IPS-20b (cell line): ENCODE data around the gene LCP2.

ENCODE experiments used
- H3K27ac ChIP-seq: one replicate; pipeline ENCODE4 v1.5.1; 2013; ENCODE audit warnings: low read length
- H3K27me3 ChIP-seq: 2 replicates; pipeline ENCODE4 v1.6.1; 2013; ENCODE audit warnings: mild to moderate bottlenecking, low read length, inconsistent platforms; ENCODE audit not compliant: insufficient read depth
- H3K36me3 ChIP-seq: 2 replicates; pipeline ENCODE4 v1.6.1; 2013; ENCODE audit warnings: low read depth, mild to moderate bottlenecking, inconsistent platforms, low read length, moderate library complexity; ENCODE audit not compliant: insufficient read depth
- H3K4me1 ChIP-seq: 2 replicates; pipeline ENCODE4 v1.6.1; 2013; ENCODE audit warnings: mild to moderate bottlenecking, control low read depth, inconsistent platforms, low read length, moderate library complexity; ENCODE audit not compliant: insufficient read depth
- H3K4me3 ChIP-seq: 2 replicates; pipeline ENCODE4 v1.5.1; 2013; ENCODE audit warnings: mild to moderate bottlenecking, low read length, inconsistent platforms
- H3K9ac ChIP-seq: 2 replicates; pipeline ENCODE4 v1.6.1; 2013; ENCODE audit warnings: low read depth, mild to moderate bottlenecking, inconsistent platforms, low read length, moderate library complexity
- H3K9me3 ChIP-seq: 2 replicates; pipeline ENCODE4 v1.6.1; 2013; ENCODE audit warnings: mild to moderate bottlenecking, low read depth, low read length, inconsistent platforms; ENCODE audit not compliant: insufficient read depth

LCP2 gene

DNA sequence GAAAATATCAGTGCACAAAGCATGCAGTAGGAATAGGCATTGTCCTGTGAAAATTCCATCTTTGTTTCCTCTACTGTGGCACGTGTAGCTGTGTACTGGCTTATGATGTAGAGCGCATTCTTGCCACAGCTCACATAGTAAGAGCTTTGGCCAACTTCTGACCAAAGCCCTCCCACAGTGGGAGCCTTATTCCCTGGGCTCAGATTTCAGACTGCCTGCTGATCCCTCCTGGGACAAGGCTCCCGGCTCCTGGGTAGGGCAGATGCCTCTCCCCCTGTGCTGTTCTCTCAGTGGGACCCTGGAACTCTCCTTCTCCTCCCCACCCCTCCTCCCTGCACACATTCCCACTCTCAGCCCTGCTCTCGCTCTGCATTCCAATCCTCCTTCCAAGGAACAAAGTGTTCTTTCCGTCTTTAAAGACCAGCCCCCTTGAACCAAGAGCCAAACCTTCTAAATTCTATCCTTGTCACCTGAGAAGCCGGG, 17.5 kb downstream of the LCP2 start:
- no peak overlapping the region; the same call in 1 of the 2 replicates for H3K4me3 ChIP-seq
- 0 out of 2 replicates have a peak overlapping the region, but pooled peaks have one; percentile 33 for H3K9ac ChIP-seq
- H3K4me1 ChIP-seq = peaks cover 25% of the 10 kb centered on the region
- H3K27ac ChIP-seq = no peak overlapping the region
- peaks cover 5% of the 10 kb centered on the region for H3K9me3 ChIP-seq
- H3K27me3 ChIP-seq = no peaks in the 10 kb centered on the region
- no peaks in the 10 kb centered on the region for H3K36me3 ChIP-seq

DNA sequence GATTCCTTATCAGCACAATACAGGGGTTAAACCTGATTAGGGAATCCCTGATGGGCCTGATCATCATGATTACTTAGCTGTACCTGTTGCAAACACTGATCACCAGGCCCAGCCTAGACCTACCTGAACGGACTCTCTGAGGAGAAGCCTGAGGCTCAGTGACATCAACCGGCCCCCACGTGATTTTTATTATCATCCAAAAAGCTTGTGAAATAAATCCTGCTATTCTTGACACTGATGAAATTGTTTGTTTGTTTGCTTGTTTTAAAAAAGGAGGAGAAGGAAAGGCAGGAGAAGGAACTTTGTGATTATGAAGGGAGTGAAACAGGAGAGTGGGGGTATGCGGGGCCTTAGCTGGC, 18.1 kb downstream of the LCP2 start:
- H3K27me3 ChIP-seq = no peaks in the 10 kb centered on the region
- H3K36me3 ChIP-seq = no peaks in the 10 kb centered on the region
- H3K4me1 ChIP-seq = peaks cover 25% of the 10 kb centered on the region
- H3K9me3 ChIP-seq = peaks cover 5% of the 10 kb centered on the region
- H3K9ac ChIP-seq = no peak overlapping the region
- H3K27ac ChIP-seq = no peak overlapping the region
- no peak overlapping the region for H3K4me3 ChIP-seq

DNA sequence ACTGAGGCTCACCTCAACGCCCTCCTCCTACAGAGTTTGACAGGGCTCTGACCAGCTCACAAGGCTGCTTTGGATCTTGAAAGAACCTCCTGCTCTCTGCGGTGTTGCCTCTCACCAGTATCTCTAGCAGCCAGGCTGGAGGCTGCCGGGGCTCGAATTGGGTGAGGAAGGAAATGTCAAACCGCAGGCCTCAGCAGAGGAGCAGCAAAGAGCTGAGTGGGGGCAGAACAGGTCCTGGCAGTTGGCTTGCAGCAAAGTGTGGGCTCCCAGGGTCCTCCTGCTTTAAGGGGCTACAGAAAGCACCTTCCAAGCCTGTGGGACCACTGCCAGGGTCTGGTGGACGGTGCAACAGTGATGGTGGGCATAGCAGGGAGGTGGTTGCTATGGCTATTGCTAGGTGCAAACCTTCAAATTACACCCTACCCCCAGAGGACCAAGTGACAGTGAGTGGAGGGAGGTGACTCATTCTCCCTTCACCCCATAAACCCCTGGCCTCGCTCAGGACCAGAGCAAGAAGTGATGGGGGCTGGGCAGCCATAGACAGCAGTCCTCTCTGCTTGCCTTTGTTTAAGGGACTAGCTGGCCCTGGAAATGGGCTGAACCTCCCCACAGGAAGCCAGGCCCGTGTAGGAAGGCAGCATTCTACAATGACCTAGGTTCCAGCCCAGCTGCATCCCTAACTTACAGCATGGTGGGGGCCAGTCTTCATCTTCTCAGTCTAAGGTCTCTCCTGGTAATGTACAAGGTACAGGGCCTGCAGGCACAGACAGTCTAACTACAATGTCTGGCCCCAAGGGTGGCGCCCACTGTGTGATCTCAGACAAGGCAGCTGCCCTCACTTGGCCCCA, 18.7 kb downstream of the LCP2 start:
- H3K36me3 ChIP-seq = no peaks in the 10 kb centered on the region
- peaks cover 25% of the 10 kb centered on the region for H3K4me1 ChIP-seq
- no peaks in the 10 kb centered on the region for H3K9me3 ChIP-seq
- no peak overlapping the region for H3K4me3 ChIP-seq
- H3K27ac ChIP-seq = no peak overlapping the region
- no peak overlapping the region for H3K9ac ChIP-seq
- no peaks in the 10 kb centered on the region for H3K27me3 ChIP-seq

DNA sequence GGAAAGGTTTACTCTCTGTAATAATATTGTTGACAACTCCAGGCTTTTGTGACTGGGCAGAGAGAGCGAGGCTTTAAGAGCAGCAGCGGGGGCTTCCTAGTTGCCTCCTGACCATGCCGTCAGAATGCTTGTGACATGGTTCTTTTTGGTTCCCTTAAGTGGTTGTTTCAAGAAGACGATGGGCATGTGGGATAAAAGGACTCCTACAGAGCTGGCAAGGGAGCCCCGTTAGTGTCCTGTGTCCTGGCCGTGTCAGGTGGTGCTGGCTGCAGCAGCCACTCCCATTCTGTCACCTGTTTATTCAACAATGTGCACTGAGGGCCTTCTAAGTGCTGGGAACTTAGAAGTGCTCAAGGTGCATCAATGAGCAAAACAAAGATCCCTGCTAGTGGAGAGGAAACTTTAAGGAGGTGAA, 19.7 kb downstream of the LCP2 start:
- Histone ChIP-seq H3K9me3 (no peaks in the 10 kb centered on the region), H3K4me3 (no peak overlapping the region), H3K9ac (no peak overlapping the region), H3K27me3 (no peaks in the 10 kb centered on the region), H3K27ac (no peak overlapping the region), H3K4me1 (peaks cover 28% of the 10 kb centered on the region), H3K36me3 (no peaks in the 10 kb centered on the region)

DNA sequence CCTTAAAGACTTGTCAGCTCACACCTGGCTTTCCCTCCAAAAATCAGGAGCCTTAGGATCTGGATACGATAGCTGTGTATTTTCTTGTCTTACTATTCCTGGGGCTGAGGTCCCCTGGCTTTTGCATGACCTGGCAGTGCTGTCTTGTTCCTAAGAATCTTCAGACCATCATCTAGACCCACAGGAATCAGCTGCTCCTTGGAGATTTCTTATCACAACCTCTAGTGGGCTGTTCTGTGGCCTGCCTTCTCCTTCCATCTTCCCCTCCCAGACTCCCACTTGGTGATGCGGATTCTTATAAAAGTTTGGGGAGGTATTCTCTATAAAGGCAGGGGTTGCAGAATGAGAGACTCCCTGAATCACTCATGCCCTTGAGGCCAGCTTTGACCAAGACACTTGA, 21.4 kb downstream of the LCP2 start:
- H3K9ac ChIP-seq = no peak overlapping the region
- H3K9me3 ChIP-seq = no peaks in the 10 kb centered on the region
- peaks cover 28% of the 10 kb centered on the region for H3K4me1 ChIP-seq
- H3K36me3 ChIP-seq = no peaks in the 10 kb centered on the region
- no peak overlapping the region for H3K4me3 ChIP-seq
- H3K27ac ChIP-seq = no peak overlapping the region
- no peaks in the 10 kb centered on the region for H3K27me3 ChIP-seq

DNA sequence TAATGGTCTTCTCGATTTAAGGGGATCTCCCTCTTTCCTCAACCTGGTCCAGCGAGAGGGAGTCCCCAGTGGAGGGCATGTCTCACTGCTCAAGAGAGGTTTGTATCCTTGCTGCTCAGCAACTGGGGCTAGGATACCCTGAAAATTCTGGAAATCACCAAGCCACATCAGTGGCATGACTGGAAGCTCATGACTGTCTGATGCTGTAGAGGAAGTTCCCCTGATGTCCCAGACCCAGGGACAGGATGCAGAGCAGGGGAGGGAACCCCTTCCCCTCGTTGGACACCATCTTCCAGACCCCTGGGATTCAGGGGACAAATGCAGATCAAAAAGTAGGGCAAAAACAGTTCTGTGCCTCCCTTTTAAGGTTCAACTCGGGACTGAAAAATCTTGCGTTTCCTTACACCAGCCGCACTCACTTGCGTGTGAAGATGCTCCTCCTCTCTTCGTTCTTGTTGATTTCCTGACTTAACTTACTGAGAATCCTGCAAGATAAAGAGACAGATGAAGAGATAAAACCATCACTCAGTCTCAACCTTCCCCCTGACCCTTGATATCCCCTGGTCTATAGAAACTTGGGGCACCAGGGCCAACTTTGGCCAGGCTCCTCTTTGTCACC, 22.1 kb downstream of the LCP2 start:
- Histone ChIP-seq H3K9ac (no peak overlapping the region), H3K36me3 (no peaks in the 10 kb centered on the region), H3K4me3 (no peak overlapping the region), H3K27me3 (no peaks in the 10 kb centered on the region), H3K9me3 (no peaks in the 10 kb centered on the region), H3K27ac (no peak overlapping the region), H3K4me1 (peaks cover 27% of the 10 kb centered on the region)

DNA sequence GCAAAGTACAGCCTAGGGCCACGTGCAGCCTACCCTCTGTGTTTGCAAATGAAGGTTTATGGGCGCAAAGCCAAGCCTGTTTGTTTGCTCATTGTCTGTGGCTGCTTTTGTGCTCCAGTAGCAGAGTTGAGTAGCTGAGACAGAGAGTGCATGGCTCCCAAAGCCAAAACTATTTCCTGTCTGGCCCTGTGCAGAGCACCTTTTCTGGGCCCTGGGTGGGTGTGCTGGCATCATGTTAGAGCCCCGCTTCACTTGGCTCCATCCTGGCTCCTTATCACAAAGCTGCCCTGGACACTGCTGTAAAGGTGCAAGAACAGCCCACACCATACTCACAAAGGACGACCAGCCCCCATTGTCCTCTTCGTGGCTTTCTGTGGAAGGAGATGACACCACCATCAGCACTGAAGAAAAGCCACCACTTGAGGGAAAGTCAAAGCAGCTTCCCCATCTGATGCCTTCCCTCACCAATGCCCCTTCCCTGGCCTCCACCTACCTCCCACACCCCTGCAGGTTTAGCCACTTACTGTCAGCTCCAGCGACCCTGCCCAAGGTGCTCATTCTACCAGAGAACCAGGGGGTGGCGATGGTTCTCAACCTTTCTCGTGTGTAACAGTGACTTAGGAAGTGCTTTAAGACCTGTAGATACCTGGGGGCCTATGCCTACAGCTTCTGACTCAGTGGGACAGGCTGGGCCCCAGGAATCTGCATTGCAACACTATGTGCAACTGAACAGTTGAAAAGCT, 23.4 kb downstream of the LCP2 start:
- no peak overlapping the region for H3K27ac ChIP-seq
- no peak overlapping the region for H3K4me3 ChIP-seq
- H3K4me1 ChIP-seq = peaks cover 14% of the 10 kb centered on the region; the same call in 1 of the 2 replicates
- no peaks in the 10 kb centered on the region for H3K9me3 ChIP-seq
- H3K27me3 ChIP-seq = no peaks in the 10 kb centered on the region
- no peak overlapping the region for H3K9ac ChIP-seq
- no peaks in the 10 kb centered on the region for H3K36me3 ChIP-seq

DNA sequence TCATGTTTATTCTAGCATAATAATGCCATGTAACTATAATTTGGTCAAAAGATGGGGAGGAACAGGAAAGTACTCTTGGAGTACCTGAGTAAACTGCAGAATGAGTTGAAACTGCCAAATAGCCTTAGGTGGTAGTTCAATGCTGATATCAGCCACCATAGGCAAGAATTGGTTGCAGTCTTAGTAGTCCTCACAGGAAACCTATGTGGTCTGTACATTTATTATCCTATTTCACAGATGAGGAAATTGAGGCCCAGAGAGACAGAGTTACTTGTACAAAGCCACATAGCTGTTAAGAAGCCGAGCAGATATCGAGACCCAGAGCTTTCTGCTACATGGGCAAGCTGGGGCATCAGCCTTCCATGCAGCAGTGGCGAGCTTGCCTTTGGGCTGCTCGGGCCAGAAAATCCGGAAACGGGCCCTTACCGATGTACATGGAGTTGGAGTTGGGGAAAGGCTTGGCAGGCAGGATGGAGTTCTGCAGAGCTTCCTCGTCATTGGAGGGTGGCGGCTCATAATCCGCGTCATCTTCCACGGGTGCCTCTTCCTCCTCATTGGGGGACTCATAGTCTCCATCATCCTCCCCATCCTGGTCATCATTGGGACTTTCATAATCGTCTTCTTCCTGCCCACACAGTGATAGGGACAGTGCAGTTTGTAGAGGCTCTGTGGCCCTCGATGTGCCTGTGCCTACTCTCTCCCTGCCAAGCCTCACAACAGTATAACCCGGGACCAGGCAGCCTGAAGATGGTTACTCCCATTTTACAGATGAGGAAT, 27.1 kb downstream of the LCP2 start:
- Histone ChIP-seq H3K4me3 (no peak overlapping the region), H3K9ac (no peak overlapping the region), H3K4me1 (peaks cover 19% of the 10 kb centered on the region; the same call in 1 of the 2 replicates), H3K27me3 (0 out of 2 replicates have a peak, but pooled peaks cover 4% of the 10 kb centered on the region), H3K9me3 (no peaks in the 10 kb centered on the region), H3K36me3 (no peaks in the 10 kb centered on the region), H3K27ac (no peak overlapping the region)

DNA sequence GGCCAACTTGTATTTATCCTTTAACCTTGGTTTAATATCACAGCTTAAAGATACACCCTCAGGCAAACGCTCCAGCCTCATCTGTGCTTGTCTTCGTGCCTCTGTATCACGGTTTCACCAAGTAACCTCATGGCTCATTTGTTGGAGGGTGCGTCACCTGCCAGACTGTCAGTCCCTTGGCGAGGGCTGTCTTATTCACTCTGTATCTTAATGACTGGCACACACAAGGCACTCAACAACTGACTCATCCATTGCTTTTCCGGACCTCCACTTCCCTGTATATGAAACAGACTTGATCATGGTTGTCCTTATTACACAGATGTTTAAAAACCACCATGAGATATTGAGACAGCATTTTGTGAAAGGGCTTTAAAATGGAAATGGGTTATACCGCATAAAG, 28.0 kb downstream of the LCP2 start:
- Histone ChIP-seq H3K4me1 (peaks cover 19% of the 10 kb centered on the region; the same call in 1 of the 2 replicates), H3K36me3 (no peaks in the 10 kb centered on the region), H3K27ac (no peak overlapping the region), H3K9ac (no peak overlapping the region), H3K9me3 (no peaks in the 10 kb centered on the region), H3K4me3 (no peak overlapping the region), H3K27me3 (0 out of 2 replicates have a peak, but pooled peaks cover 4% of the 10 kb centered on the region)

DNA sequence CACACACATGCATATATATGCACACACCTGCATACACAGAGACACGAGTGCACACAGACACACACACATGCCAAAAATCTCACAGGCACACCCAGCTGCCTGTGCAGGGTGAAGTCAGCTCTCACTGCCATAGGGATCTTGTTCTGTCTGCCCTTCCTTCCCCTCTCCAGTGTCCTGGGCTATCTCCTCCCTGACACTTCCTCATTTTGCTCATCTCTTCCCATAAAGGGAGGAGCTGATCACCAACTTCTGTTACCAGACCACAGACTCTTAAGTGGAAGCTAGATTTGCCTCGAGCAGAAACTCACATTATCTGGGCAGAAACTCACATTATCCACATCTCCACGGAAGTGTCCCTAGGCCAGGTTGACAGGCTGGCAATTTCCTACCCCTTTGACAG, 28.7 kb downstream of the LCP2 start:
- Histone ChIP-seq H3K9me3 (no peaks in the 10 kb centered on the region), H3K36me3 (no peaks in the 10 kb centered on the region), H3K4me1 (peaks cover 19% of the 10 kb centered on the region; the same call in 1 of the 2 replicates), H3K27ac (no peak overlapping the region), H3K4me3 (no peak overlapping the region), H3K9ac (no peak overlapping the region), H3K27me3 (0 out of 2 replicates have a peak, but pooled peaks cover 4% of the 10 kb centered on the region)

DNA sequence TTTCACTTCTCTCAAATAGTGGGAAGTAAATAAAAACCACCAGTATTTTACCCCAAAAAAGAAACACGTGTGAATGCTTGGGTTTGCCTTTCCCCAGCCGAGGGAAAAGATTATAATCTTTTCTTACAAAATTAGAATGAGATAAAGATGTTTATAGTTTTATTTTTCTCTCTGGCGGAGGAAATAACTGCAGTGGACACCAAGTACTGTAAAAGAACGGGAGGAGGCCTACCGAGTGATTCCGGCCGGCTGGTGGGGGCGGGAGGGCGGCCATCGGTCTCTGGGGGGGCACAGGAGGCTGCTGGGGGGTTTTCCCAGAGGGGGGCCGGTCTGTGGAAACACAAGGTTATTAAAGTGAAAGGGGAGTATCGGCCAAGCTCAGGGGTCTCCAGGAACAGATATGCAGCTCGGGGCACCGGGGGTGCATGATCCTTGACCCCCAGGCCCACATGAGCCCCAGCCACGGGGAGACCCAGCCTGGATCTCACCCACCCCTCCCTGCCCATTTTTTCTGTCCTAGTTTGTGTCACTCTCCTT, 29.4 kb downstream of the LCP2 start:
- H3K27me3 ChIP-seq = 0 out of 2 replicates have a peak, but pooled peaks cover 4% of the 10 kb centered on the region
- H3K9ac ChIP-seq = no peak overlapping the region
- H3K36me3 ChIP-seq = no peaks in the 10 kb centered on the region
- no peak overlapping the region for H3K27ac ChIP-seq
- no peak overlapping the region for H3K4me3 ChIP-seq
- H3K4me1 ChIP-seq = peaks cover 16% of the 10 kb centered on the region; the same call in 1 of the 2 replicates
- no peaks in the 10 kb centered on the region for H3K9me3 ChIP-seq
